Trophoblast cell (in vitro differentiated cells and primary cell): ENCODE measurements around the gene KIFBP.

ENCODE experiments used
- DNase-seq, 2 donors: peaks; one replicate each; pipeline ENCODE4 v3.0.0-alpha.2; 2016
- H2AFZ ChIP-seq: 2 replicates; pipeline ENCODE4 v1.6.1; 2013; ENCODE audit warnings: low read length, moderate library complexity, mild to moderate bottlenecking; ENCODE audit not compliant: insufficient read depth, poor library complexity
- H2AK5ac ChIP-seq: 2 replicates; pipeline ENCODE4 v1.6.1; 2013; ENCODE audit warnings: mild to moderate bottlenecking, low read length
- H2BK120ac ChIP-seq: 2 replicates; pipeline ENCODE4 v1.6.1; 2013; ENCODE audit warnings: low read length, mild to moderate bottlenecking, moderate library complexity; ENCODE audit not compliant: insufficient read depth, poor library complexity
- H2BK12ac ChIP-seq: 2 replicates; pipeline ENCODE4 v1.6.1; 2013; ENCODE audit warnings: mild to moderate bottlenecking, low read length, moderate library complexity
- H2BK5ac ChIP-seq: 2 replicates; pipeline ENCODE4 v1.6.1; 2013; ENCODE audit warnings: low read length, low read depth, moderate library complexity, mild to moderate bottlenecking; ENCODE audit not compliant: poor library complexity
- H3K14ac ChIP-seq: 2 replicates; pipeline ENCODE4 v1.6.1; 2013; ENCODE audit warnings: mild to moderate bottlenecking, low read length
- H3K18ac ChIP-seq: 2 replicates; pipeline ENCODE4 v1.6.1; 2013; ENCODE audit warnings: mild to moderate bottlenecking, low read length
- H3K23ac ChIP-seq: 2 replicates; pipeline ENCODE4 v1.6.1; 2013; ENCODE audit warnings: low read length
- H3K27ac ChIP-seq: 2 replicates; pipeline ENCODE4 v1.5.1; 2013; ENCODE audit warnings: low read depth, mild to moderate bottlenecking, inconsistent platforms, low read length, moderate library complexity
- H3K27me3 ChIP-seq: 2 replicates; pipeline ENCODE4 v1.6.1; 2013; ENCODE audit warnings: inconsistent platforms, mild to moderate bottlenecking, low read length, moderate library complexity; ENCODE audit not compliant: insufficient read depth
- H3K36me3 ChIP-seq, 2 experiments: 1 replicate in 1 of 2; 2 replicates in 1 of 2; pipeline ENCODE4 v1.6.1; 2013; ENCODE audit warnings: low read length in 2 of 2, mild to moderate bottlenecking in 2 of 2, moderate library complexity in 1 of 2; ENCODE audit not compliant: insufficient read depth in 2 of 2, control insufficient read depth in 1 of 2
- H3K4ac ChIP-seq: 2 replicates; pipeline ENCODE4 v1.6.1; 2013; ENCODE audit warnings: low read depth, mild to moderate bottlenecking, low read length, moderate library complexity
- H3K4me1 ChIP-seq, 2 experiments: 1 replicate in 1 of 2; 2 replicates in 1 of 2; pipeline ENCODE4 v1.6.1; 2013; ENCODE audit warnings: low read length in 2 of 2, mild to moderate bottlenecking in 2 of 2, moderate library complexity in 1 of 2; ENCODE audit not compliant: insufficient read depth in 2 of 2, control insufficient read depth in 1 of 2
- H3K4me2 ChIP-seq: 2 replicates; pipeline ENCODE4 v1.6.1; 2013; ENCODE audit warnings: inconsistent platforms, mild to moderate bottlenecking, low read length, moderate library complexity
- H3K4me3 ChIP-seq: 2 replicates; pipeline ENCODE4 v1.5.1; 2013; ENCODE audit warnings: mild to moderate bottlenecking, low read depth, low read length, inconsistent platforms
- H3K79me1 ChIP-seq: one replicate; pipeline ENCODE4 v1.6.1; 2013; ENCODE audit warnings: low read length
- H3K79me2 ChIP-seq: 2 replicates; pipeline ENCODE4 v1.6.1; 2013; ENCODE audit warnings: low read length, mild to moderate bottlenecking; ENCODE audit not compliant: control insufficient read depth, insufficient read depth, poor library complexity
- H3K9ac ChIP-seq: 2 replicates; pipeline ENCODE4 v1.6.1; 2013; ENCODE audit warnings: mild to moderate bottlenecking, low read length
- H3K9me3 ChIP-seq: 2 replicates; pipeline ENCODE4 v1.6.1; 2013; ENCODE audit warnings: low read depth, mild to moderate bottlenecking, control low read depth, inconsistent platforms, low read length; ENCODE audit not compliant: insufficient read depth
- H4K12ac ChIP-seq: 2 replicates; pipeline ENCODE4 v1.6.1; 2013; ENCODE audit warnings: low read depth, mild to moderate bottlenecking, low read length, moderate library complexity
- H4K8ac ChIP-seq: 2 replicates; pipeline ENCODE4 v1.6.1; 2013; ENCODE audit warnings: low read depth, mild to moderate bottlenecking, low read length, moderate library complexity
- H4K91ac ChIP-seq: one replicate; pipeline ENCODE4 v1.6.1; 2013; ENCODE audit warnings: low read depth, mild to moderate bottlenecking, low read length, moderate library complexity
- WGBS: extraction: QIAGEN DNeasy Blood & Tissue Kit; methylation state at CpG from one replicate; pipeline ENCODE4 v1.1.7; 2013; ENCODE audit warnings: missing lambda C conversion rate; ENCODE audit not compliant: insufficient read length, insufficient coverage; ENCODE audit errors: extremely low coverage; 5-methylcytosine and 5-hydroxymethylcytosine counted together

KIFBP gene

GRCh38 chr10:69057951-69058297, 69.3 kb downstream of the KIFBP start:
- no peak overlapping the region for H3K14ac ChIP-seq
- H3K18ac ChIP-seq: no peak overlapping the region

DNA sequence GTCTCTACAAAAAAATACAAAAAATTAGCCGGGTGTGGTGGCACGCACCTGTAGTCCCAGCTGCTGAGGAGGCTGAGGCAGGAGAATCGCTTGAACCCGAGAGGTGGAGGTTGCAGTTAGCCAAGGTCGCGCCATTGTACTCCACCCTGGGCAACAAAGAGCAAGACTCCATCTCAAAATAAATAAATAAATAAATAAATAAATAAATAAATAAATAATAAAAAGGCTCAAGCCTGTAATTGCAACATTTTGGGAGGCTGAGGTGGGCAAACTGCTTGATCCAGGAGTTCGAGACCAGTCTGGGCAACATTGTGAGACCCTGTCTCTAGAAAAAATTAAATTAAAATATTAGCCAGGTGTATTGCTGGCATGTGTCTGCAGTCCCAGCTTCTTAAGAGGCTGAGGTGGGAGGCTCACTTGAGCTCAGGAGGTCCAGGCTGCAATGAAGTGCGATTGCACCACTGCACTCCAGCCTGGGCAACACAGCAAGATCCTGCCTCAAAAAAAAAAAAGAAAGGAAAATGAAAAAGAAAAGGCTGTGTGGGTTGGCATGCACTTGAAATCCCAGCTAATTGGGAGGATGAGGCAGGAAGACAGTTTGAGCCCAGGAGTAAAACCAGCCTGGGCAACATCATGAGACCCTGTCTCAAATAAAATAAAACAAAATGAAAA, 71.7 kb downstream of the KIFBP start:
- no peak overlapping the region for H3K27ac ChIP-seq
- H3K4ac ChIP-seq: no peak overlapping the region
- H2AK5ac ChIP-seq: no peak overlapping the region
- no peak overlapping the region for H3K18ac ChIP-seq
- no peak overlapping the region for H3K9ac ChIP-seq
- no CpG with 5 or more reads among the region's 8 CpGs for WGBS
- H3K36me3 ChIP-seq: no peaks in the 10 kb centered on the region
- H2BK12ac ChIP-seq: no peak overlapping the region
- H3K4me3 ChIP-seq: no peak overlapping the region
- no peak overlapping the region for H3K14ac ChIP-seq
- H4K91ac ChIP-seq: no peak overlapping the region
- no peak for DNase-seq
- H3K23ac ChIP-seq: no peak overlapping the region
- H3K9me3 ChIP-seq: no peaks in the 10 kb centered on the region
- H3K79me2 ChIP-seq: no peaks in the 10 kb centered on the region
- H3K79me1 ChIP-seq: no peaks in the 10 kb centered on the region
- H3K4me1 ChIP-seq: peaks cover 2 to 6% of the 10 kb centered on the region in 2 experiments
- no peak overlapping the region for H2BK120ac ChIP-seq
- H2AFZ ChIP-seq: no peak overlapping the region
- H2BK5ac ChIP-seq: no peak overlapping the region
- H3K27me3 ChIP-seq: no peaks in the 10 kb centered on the region
- no peak overlapping the region for H3K4me2 ChIP-seq
- no peak overlapping the region for H4K8ac ChIP-seq
- H4K12ac ChIP-seq: no peak overlapping the region

More at GRCh38 chr10:69057951-69058297, 69.3 kb downstream of the KIFBP start:
- no peak overlapping the region for H2BK5ac ChIP-seq
- no peaks in the 10 kb centered on the region for H3K79me1 ChIP-seq
- H3K4me2 ChIP-seq: no peak overlapping the region
- no CpG with 5 or more reads among the region's 1 CpG for WGBS
- H3K27me3 ChIP-seq: no peaks in the 10 kb centered on the region
- no peak overlapping the region for H3K4ac ChIP-seq
- no peak for DNase-seq
- no peaks in the 10 kb centered on the region for H3K9me3 ChIP-seq
- H3K27ac ChIP-seq: no peak overlapping the region
- no peak overlapping the region for H4K91ac ChIP-seq
- H3K9ac ChIP-seq: no peak overlapping the region
- H4K12ac ChIP-seq: no peak overlapping the region
- peaks cover 2 to 6% of the 10 kb centered on the region in 2 experiments for H3K4me1 ChIP-seq
- H2BK120ac ChIP-seq: no peak overlapping the region
- H3K36me3 ChIP-seq: no peaks in the 10 kb centered on the region
- no peak overlapping the region for H4K8ac ChIP-seq
- no peak overlapping the region for H2AFZ ChIP-seq
- H3K79me2 ChIP-seq: no peaks in the 10 kb centered on the region
- no peak overlapping the region for H3K4me3 ChIP-seq
- no peak overlapping the region for H3K23ac ChIP-seq
- H2BK12ac ChIP-seq: no peak overlapping the region
- no peak overlapping the region for H2AK5ac ChIP-seq

DNA sequence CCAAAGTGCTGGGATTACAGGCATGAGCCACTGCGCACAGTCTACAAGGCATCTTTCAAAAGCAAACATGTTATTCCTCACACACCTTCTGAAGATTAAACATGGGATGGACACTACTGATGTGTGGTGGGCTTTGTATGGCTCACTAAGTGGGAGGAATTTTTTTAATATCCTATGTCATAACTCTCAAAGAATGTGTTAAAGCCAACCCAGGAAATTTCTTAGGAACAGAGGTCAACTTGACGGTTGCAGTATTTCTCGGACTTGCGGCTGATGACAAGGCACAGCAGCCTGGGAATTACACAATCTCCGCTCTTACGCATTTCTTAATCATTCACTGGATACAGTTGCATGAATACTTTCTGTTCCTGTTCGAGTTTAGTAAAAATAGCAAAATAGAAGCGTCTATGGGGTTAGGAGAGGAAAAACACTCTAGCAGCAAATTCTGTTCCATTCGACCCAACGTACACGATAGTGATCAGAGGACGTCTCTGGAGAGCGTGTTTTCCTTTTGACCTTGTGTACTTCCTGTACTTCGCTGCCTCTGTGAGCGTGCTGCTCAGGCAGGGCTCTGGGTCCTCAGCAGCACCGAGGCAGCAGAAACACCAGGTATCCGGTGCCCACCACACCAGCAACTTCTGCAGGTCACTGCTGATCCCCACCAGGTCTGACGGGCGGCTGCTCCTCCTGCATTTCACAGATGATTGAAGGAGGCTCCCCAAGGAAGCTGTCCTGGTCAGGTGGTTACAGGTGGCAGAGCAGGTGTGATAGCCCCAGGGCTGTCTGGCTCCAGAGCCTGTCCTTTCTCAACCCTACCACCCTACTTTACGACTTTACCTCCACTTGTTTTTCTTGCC, 72.9 kb downstream of the KIFBP start:
- Histone ChIP-seq H3K14ac (no peak overlapping the region), H3K4me2 (peak overlapping the region; percentile 4), H2AFZ (no peak overlapping the region), H2BK120ac (no peak overlapping the region), H3K4ac (no peak overlapping the region), H3K36me3 (no peaks in the 10 kb centered on the region), H4K91ac (no peak overlapping the region), H3K18ac (no peak overlapping the region), H2BK12ac (no peak overlapping the region), H4K8ac (no peak overlapping the region), H3K27me3 (no peaks in the 10 kb centered on the region), H3K23ac (no peak overlapping the region), H3K79me1 (no peaks in the 10 kb centered on the region), H3K4me1 (peaks cover 2 to 6% of the 10 kb centered on the region in 2 experiments), H2AK5ac (no peak overlapping the region), H3K79me2 (no peaks in the 10 kb centered on the region), H4K12ac (no peak overlapping the region), H3K9ac (no peak overlapping the region), H3K27ac (no peak overlapping the region), H2BK5ac (no peak overlapping the region), H3K4me3 (no peak overlapping the region), H3K9me3 (no peaks in the 10 kb centered on the region)
- peak; percentile 71 to 89 for DNase-seq
- no CpG with 5 or more reads among the region's 20 CpGs for WGBS

DNA sequence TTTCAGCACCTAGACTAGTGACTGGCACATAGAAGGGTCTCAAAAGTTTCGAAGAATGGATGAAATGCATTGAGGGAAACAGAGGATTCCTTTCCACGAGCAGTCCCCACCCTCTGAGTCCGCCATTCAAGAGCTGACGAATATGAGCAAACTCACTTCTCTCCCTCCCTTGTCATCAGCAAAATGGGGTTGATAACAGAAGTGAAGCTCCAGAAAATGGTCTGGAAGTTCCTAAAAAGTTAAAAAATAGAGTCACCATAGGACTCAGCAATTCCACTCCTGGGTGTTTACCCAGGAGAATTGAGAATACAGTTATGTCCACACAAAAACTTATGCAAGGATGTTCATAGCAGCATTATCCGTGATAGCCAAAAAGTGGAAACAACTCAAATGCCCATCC, 74.3 kb downstream of the KIFBP start:
- DNase-seq: no peak
- Histone ChIP-seq H3K79me2 (no peaks in the 10 kb centered on the region), H2BK120ac (no peak overlapping the region), H2AK5ac (no peak overlapping the region), H2BK5ac (no peak overlapping the region), H3K9me3 (no peaks in the 10 kb centered on the region), H3K14ac (no peak overlapping the region), H2BK12ac (no peak overlapping the region), H3K4me1 (peaks cover 2 to 6% of the 10 kb centered on the region in 2 experiments), H3K27ac (no peak overlapping the region), H3K4ac (no peak overlapping the region), H2AFZ (no peak overlapping the region), H3K18ac (no peak overlapping the region), H4K12ac (no peak overlapping the region), H3K4me3 (no peak overlapping the region), H3K79me1 (no peaks in the 10 kb centered on the region), H3K27me3 (no peaks in the 10 kb centered on the region), H4K8ac (no peak overlapping the region), H4K91ac (no peak overlapping the region), H3K23ac (no peak overlapping the region), H3K4me2 (no peak overlapping the region), H3K36me3 (no peaks in the 10 kb centered on the region), H3K9ac (no peak overlapping the region)
- no CpG with 5 or more reads among the region's 5 CpGs for WGBS
